Stomach (tissue), 9 donors: ENCODE measurements around the gene PSMB7. TPM values are rescaled to one million over a fixed set of nuclear protein-coding genes. Genes with fewer than 3 reads are reported as not detected.
A peak's percentile ranks its signal among the peaks of the same experiment; 100 is the strongest.

Source experiments
- DNase-seq, 2 donors: peaks; one replicate each; pipeline versions ENCODE4 v3.0.0 to v3.0.0-alpha.2; 2013 to 2019
- H3K27ac ChIP-seq, 5 donors: fragments of 200-600 bp in 4 of 5; sonication (generic) in 4 of 5; one replicate each; pipeline ENCODE4 v1.5.1; 2013 to 2019; ENCODE audit warnings: mild to moderate bottlenecking in 1 of 5, moderate library complexity in 1 of 5
- H3K27me3 ChIP-seq, 3 donors: fragments of 200-600 bp; sonication (generic); one replicate each; pipeline ENCODE4 v1.5.1; 2017 to 2019; ENCODE audit warnings: mixed run types in 1 of 3
- H3K36me3 ChIP-seq, 4 donors: fragments of 200-600 bp; sonication (generic); 1 replicate in 3 of 4; 2 replicates in 1 of 4; pipeline ENCODE4 v1.5.1; 2016 to 2019
- H3K4me1 ChIP-seq, 4 donors: fragments of 200-600 bp; sonication (generic); one replicate each; pipeline ENCODE4 v1.5.1; 2016 to 2019
- H3K4me3 ChIP-seq, 4 donors: fragments of 200-600 bp; sonication (generic) in 3 of 4; one replicate each; pipeline ENCODE4 v1.5.1; 2016 to 2019; ENCODE audit warnings: mild to moderate bottlenecking in 1 of 4
- H3K9me3 ChIP-seq, 4 donors: fragments of 200-600 bp; sonication (generic); one replicate each; pipeline ENCODE4 v1.5.1; 2016 to 2019
- CTCF ChIP-seq, 7 experiments: fragments of 450-650 bp in 4 of 7; fragments of 200-600 bp in 3 of 7; sonication (generic) in 3 of 7; IDR thresholded peaks; one replicate each; pipeline ENCODE4 v1.5.1; 2016 to 2019; ENCODE audit warnings: antibody characterized with exemption in 7 of 7, control low read depth in 2 of 7, mild to moderate bottlenecking in 1 of 7
- EP300 ChIP-seq: sonication (generic); formaldehyde crosslinking; IDR thresholded peaks from one replicate; pipeline ENCODE4 v1.6.1; 2017; ENCODE audit warnings: antibody characterized with exemption
- POLR2A ChIP-seq, 4 donors: fragments of 450-650 bp; IDR thresholded peaks; one replicate each; pipeline ENCODE4 v1.6.1; 2016; ENCODE audit warnings: antibody characterized with exemption in 4 of 4, control low read depth in 2 of 4, mild to moderate bottlenecking in 1 of 4, moderate library complexity in 1 of 4
- POLR2AphosphoS5 ChIP-seq, 3 donors: sonication (generic); formaldehyde crosslinking; IDR thresholded peaks; one replicate each; pipeline ENCODE4 v1.6.1; 2016; ENCODE audit warnings: antibody characterized with exemption in 3 of 3
- WGBS, 5 donors: extraction: QIAGEN DNeasy Blood & Tissue Kit in 3 of 5; methylation state at CpG; one replicate each; pipeline versions ENCODE4 v1.1.5 to v1.1.7; 2013 to 2018; 5-methylcytosine and 5-hydroxymethylcytosine counted together
- intact Hi-C: fragments of 100-400 bp; cut with DNase I; formaldehyde crosslinking; loops from one replicate; pipeline ENCODE4 v1.15.1; 2023; ENCODE audit warnings: low total_unique reads
- polyA plus RNA-seq, 3 donors: library from polyadenylated mRNA; stranded (reverse); fragments of 200-250 nt; gene quantifications; one replicate each; pipeline ENCODE4 v1.2.3, GENCODE V29; 2013
- total RNA-seq, 5 donors: library from RNA; depleted of rRNA; stranded (reverse); fragments of >200 nt; gene quantifications; one replicate each; pipeline versions ENCODE4 v1.1.0 to v1.2.3, GENCODE V29; 2014 to 2016
- donor health status: healthy with polysubstance abuse.
- donor health status: Bipolar disorder and iron deficiency.
- donor health status: healthy.

Gene PSMB7
- total and polyA plus RNA-seq, 8 donors = 4.9 to 213 (median 118) TPM

- Histone ChIP-seq H3K27me3 (no peaks in the 10 kb centered on the region), H3K4me1 (peaks cover 0 to 20% (median 8%) of the 10 kb centered on the region in 4 donors), H3K36me3 (peaks cover 29 to 98% (median 90%) of the 10 kb centered on the region in 4 donors), H3K27ac (no peak overlapping the region), H3K9me3 (no peaks in the 10 kb centered on the region), H3K4me3 (no peak overlapping the region)
- TF ChIP-seq EP300 (no peak), POLR2A (IDR thresholded peaks at IDR 0.05) (no peak), CTCF (IDR thresholded peaks at IDR 0.05) (no peak), POLR2AphosphoS5 (IDR thresholded peaks at IDR 0.05) (no peak)
- WGBS, 5 donors = 85 to 93% (median 90%) methylated on average over 11 to 29 of the region's 29 CpGs
- DNase-seq = no peak
- intact Hi-C loops = no loop called here
Observed at GRCh38 chr9:124344291-124345050, 70.8 kb downstream of the PSMB7 start.

GRCh38 chr9:124343533-124344290 lies 71.5 kb downstream of the PSMB7 start:
- Histone ChIP-seq H3K4me1 (peaks cover 0 to 20% (median 8%) of the 10 kb centered on the region in 4 donors), H3K36me3 (peaks cover 22 to 95% (median 85%) of the 10 kb centered on the region in 4 donors), H3K4me3 (peak overlapping the region in 3 of 4 donors; percentile 3 to 9 (median 8)), H3K27me3 (no peaks in the 10 kb centered on the region), H3K27ac (peak overlapping the region; percentile 29 to 75 (median 48)), H3K9me3 (no peaks in the 10 kb centered on the region)
- 84 to 90% (median 88%) methylated on average over 17 to 23 of the region's 23 CpGs for WGBS, 5 donors
- TF ChIP-seq EP300 = no peak
- TF ChIP-seq CTCF (IDR thresholded peaks at IDR 0.05) = no peak
- no peak for TF ChIP-seq POLR2AphosphoS5 (IDR thresholded peaks at IDR 0.05)
- no peak for TF ChIP-seq POLR2A (IDR thresholded peaks at IDR 0.05)
- no peak for DNase-seq
- intact Hi-C loops = no loop called here

GRCh38 chr9:124342776-124343485 lies 72.3 kb downstream of the PSMB7 start:
- 41 to 68% (median 61%) methylated on average over 18 to 26 of the region's 26 CpGs for WGBS, 5 donors
- Histone ChIP-seq H3K4me3 (peak overlapping the region in 3 of 4 donors; percentile 3 to 9 (median 8)), H3K9me3 (peaks cover 0 to 2% (median under 1%) of the 10 kb centered on the region in 4 donors), H3K27ac (peak overlapping the region; percentile 29 to 75 (median 48)), H3K36me3 (peaks cover 14 to 95% (median 84%) of the 10 kb centered on the region in 4 donors), H3K4me1 (peaks cover 0 to 20% (median 8%) of the 10 kb centered on the region in 4 donors), H3K27me3 (no peaks in the 10 kb centered on the region)
- intact Hi-C loops = no loop called here
- peak in 1 of 2 donors; percentile 84 for DNase-seq
- TF ChIP-seq POLR2A (IDR thresholded peaks at IDR 0.05) (no peak), POLR2AphosphoS5 (IDR thresholded peaks at IDR 0.05) (no peak), EP300 (no peak), CTCF (IDR thresholded peaks at IDR 0.05) (no peak)

- intact Hi-C loops = no loop called here
- peaks cover 0 to 7% (median 6%) of the 10 kb centered on the region in 4 donors for H3K9me3 ChIP-seq
- H3K4me3 ChIP-seq = no peak overlapping the region
- 74 to 88% (median 84%) methylated on average over 6 to 11 of the region's 11 CpGs for WGBS, 5 donors
- peak overlapping the region in 2 of 5 donors; percentile 73 to 75 for H3K27ac ChIP-seq
- H3K4me1 ChIP-seq = peaks cover 0 to 20% (median 8%) of the 10 kb centered on the region in 4 donors
- no peaks in the 10 kb centered on the region for H3K27me3 ChIP-seq
- DNase-seq = no peak
- peaks cover 9 to 95% (median 84%) of the 10 kb centered on the region in 4 donors for H3K36me3 ChIP-seq
- TF ChIP-seq EP300 (no peak), CTCF (IDR thresholded peaks at IDR 0.05) (no peak), POLR2AphosphoS5 (IDR thresholded peaks at IDR 0.05) (no peak), POLR2A (IDR thresholded peaks at IDR 0.05) (no peak)
Observed at GRCh38 chr9:124342402-124342775, 72.9 kb downstream of the PSMB7 start.
